Activated CD8-positive, alpha-beta memory T cell treated with anti-CD3 and anti-CD28 coated beads, Interleukin-2, amount 10 ng/mL, durations not matched to agents 7 days and 5 days (primary cell): ENCODE results near the gene TMPRSS11D. TPM values are rescaled to one million over a fixed set of nuclear protein-coding genes. Genes with fewer than 3 reads are reported as not detected.
A peak's percentile ranks its signal among the peaks of the same experiment; 100 is the strongest.

Source experiments
- ATAC-seq: fragments of 150-1000 bp; cut with Tn5 transposase; one replicate; pipeline ENCODE4 v1.10.0; 2021; ENCODE audit warnings: moderate library complexity
- CTCF ChIA-PET: fragments of 350-600 bp; sonication (Branson Sonifier 250); formaldehyde crosslinking; loops from one replicate; lab custom pipeline; 2021; ENCODE audit warnings: antibody characterized with exemption; lab: Charles Lee
- DNase-seq: peaks from one replicate; pipeline ENCODE4 v3.0.0-alpha.2; 2020
- H3K27ac Mint-ChIP-seq: one replicate; pipeline ENCODE4 v1.8.0; 2021; ENCODE audit warnings: mild to moderate bottlenecking, mixed read lengths
- H3K27me3 Mint-ChIP-seq: one replicate; pipeline ENCODE4 v1.8.0; 2021; ENCODE audit warnings: mixed read lengths
- H3K36me3 Mint-ChIP-seq: one replicate; pipeline ENCODE4 v1.8.0; 2021; ENCODE audit warnings: mild to moderate bottlenecking, mixed read lengths
- H3K4me1 Mint-ChIP-seq: one replicate; pipeline ENCODE4 v1.8.0; 2021; ENCODE audit warnings: mixed read lengths
- H3K4me3 Mint-ChIP-seq: one replicate; pipeline ENCODE4 v1.8.0; 2021; ENCODE audit warnings: mild to moderate bottlenecking, moderate library complexity, mixed read lengths
- H3K9me3 Mint-ChIP-seq: one replicate; pipeline ENCODE4 v1.8.0; 2022; ENCODE audit warnings: low read depth, mixed read lengths
- total RNA-seq, 2 experiments: library from RNA; stranded (reverse); gene quantifications; one replicate each; pipeline ENCODE4 v1.2.3, GENCODE V29; 2021

The TMPRSS11D gene
- total RNA-seq, 2 experiments from 2014 or later: not detected

DNA sequence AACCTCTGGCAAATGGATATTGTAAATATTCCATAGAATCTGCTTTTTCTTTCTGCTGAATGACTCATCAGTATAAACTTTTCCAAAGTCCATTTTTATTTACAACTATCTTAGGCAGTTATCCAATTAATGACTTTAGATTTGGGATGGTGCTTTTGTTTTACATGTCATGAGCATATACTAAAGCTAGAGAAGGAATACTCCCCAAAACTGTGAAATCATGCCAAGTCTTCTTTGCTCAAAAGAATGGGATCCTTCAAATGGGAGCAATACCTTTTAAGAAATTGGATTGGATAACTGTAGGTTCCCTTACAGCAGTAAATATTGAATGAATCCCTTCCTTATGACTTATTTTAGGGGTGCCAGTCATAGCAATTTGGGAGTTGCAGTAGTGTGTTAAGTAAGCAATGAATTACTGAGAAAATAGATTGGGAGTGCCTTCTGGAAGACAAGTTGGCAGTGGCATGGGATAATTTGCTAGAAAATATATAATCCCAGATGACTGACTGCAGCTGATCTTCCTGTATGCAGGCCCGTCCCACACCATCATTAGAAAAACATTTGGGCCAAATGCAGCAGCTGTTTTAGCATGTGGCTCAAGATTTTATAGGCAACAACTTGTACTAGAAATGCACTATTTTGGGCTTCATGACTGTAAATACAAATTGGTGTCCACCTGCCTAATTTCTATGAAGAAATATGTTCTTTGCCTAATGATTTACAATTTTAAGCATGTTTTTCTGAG is 2.8 kb downstream of the TMPRSS11D start:
- Mint-ChIP-seq H3K9me3 (no peaks in the 10 kb centered on the region), H3K27me3 (peaks cover 10% of the 10 kb centered on the region), H3K4me3 (no peak overlapping the region), H3K4me1 (no peaks in the 10 kb centered on the region), H3K36me3 (no peaks in the 10 kb centered on the region), H3K27ac (no peak overlapping the region)
- DNase-seq (no peak), ATAC-seq (no peak)
- CTCF ChIA-PET: no interaction called here

- no peaks in the 10 kb centered on the region for H3K36me3 Mint-ChIP-seq
- no peak overlapping the region for H3K4me3 Mint-ChIP-seq
- no peaks in the 10 kb centered on the region for H3K9me3 Mint-ChIP-seq
- H3K4me1 Mint-ChIP-seq: no peaks in the 10 kb centered on the region
- peaks cover 8% of the 10 kb centered on the region for H3K27me3 Mint-ChIP-seq
- no peak for DNase-seq
- CTCF ChIA-PET: interaction anchor here (0.7 to 1.8 kb wide), 2 partner anchors 10 to 233 kb away, joined by 3 read pairs; no protein-coding TSS in a partner anchor
- H3K27ac Mint-ChIP-seq: no peak overlapping the region
- no peak for ATAC-seq
Observed at GRCh38 chr4:67879486-67879885, 4.3 kb downstream of the TMPRSS11D start.

GRCh38 chr4:67877086-67877485 is 6.7 kb downstream of the TMPRSS11D start:
- no peaks in the 10 kb centered on the region for H3K4me1 Mint-ChIP-seq
- no peak for DNase-seq
- CTCF ChIA-PET: no interaction called here
- ATAC-seq: no peak
- H3K36me3 Mint-ChIP-seq: no peaks in the 10 kb centered on the region
- H3K27me3 Mint-ChIP-seq: peaks cover 11% of the 10 kb centered on the region
- H3K27ac Mint-ChIP-seq: no peak overlapping the region
- no peaks in the 10 kb centered on the region for H3K9me3 Mint-ChIP-seq
- no peak overlapping the region for H3K4me3 Mint-ChIP-seq

DNA sequence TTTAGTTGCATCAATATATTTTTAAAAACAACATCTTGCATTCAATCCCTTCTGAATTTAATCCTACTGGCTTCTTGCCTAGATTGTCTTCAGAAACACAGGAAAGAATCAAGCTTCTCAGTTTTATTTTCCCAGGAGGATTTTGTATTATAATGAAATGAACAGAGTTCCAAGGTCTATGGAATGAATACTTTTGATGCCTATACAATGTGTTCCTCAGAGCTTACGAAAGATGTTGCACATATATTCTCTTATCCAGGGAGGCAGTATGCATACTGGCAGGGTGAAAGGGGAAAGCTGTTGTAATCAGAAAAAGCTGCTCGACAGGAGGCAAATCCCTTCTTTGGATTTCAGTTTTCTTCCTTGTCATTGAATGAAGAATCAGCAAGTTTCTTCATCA is 8.8 kb downstream of the TMPRSS11D start:
- Mint-ChIP-seq H3K27ac (no peak overlapping the region), H3K36me3 (no peaks in the 10 kb centered on the region), H3K9me3 (no peaks in the 10 kb centered on the region), H3K4me1 (no peaks in the 10 kb centered on the region), H3K27me3 (peaks cover 8% of the 10 kb centered on the region), H3K4me3 (no peak overlapping the region)
- DNase-seq (no peak), ATAC-seq (no peak)
- CTCF ChIA-PET: no interaction called here

- no peak overlapping the region for H3K4me3 Mint-ChIP-seq
- peaks cover 8% of the 10 kb centered on the region for H3K27me3 Mint-ChIP-seq
- no peak overlapping the region for H3K27ac Mint-ChIP-seq
- no peaks in the 10 kb centered on the region for H3K4me1 Mint-ChIP-seq
- no peaks in the 10 kb centered on the region for H3K9me3 Mint-ChIP-seq
- no peaks in the 10 kb centered on the region for H3K36me3 Mint-ChIP-seq
- DNase-seq: no peak
- CTCF ChIA-PET: no interaction called here
- ATAC-seq: no peak
Observed at GRCh38 chr4:67873116-67873515, 10.7 kb downstream of the TMPRSS11D start.

DNA sequence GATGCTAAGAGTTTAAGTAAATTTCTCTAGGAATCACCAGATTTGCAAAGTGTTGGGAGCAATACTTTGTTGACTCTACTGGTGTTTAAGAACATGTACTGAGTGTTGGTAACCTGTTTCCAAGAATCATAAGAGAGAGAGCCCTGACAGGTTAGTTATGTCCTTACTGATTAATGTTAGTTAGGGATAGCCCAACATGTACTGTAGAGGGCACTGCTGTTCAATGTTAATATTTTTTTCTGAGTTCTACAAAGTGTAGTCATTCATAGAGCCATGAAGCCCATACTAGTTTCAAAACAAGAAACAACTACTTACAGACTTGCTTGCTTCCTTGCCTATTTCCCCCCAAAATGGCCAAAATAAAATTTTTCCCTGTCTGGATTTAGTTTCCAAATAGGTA is 11.9 kb downstream of the TMPRSS11D start:
- no peaks in the 10 kb centered on the region for H3K36me3 Mint-ChIP-seq
- H3K4me3 Mint-ChIP-seq: no peak overlapping the region
- DNase-seq (no peak), ATAC-seq (peak; percentile 64)
- H3K27me3 Mint-ChIP-seq: peaks cover 6% of the 10 kb centered on the region
- H3K9me3 Mint-ChIP-seq: no peaks in the 10 kb centered on the region
- CTCF ChIA-PET: no interaction called here
- H3K4me1 Mint-ChIP-seq: no peaks in the 10 kb centered on the region
- H3K27ac Mint-ChIP-seq: no peak overlapping the region

GRCh38 chr4:67869580-67870190 is 14.1 kb downstream of the TMPRSS11D start:
- Mint-ChIP-seq H3K36me3 (no peaks in the 10 kb centered on the region), H3K27ac (no peak overlapping the region), H3K4me1 (no peaks in the 10 kb centered on the region), H3K9me3 (no peaks in the 10 kb centered on the region), H3K4me3 (no peak overlapping the region), H3K27me3 (peaks cover 6% of the 10 kb centered on the region)
- ATAC-seq (no peak), DNase-seq (no peak)
- CTCF ChIA-PET: no interaction called here

GRCh38 chr4:67861513-67861912 is 22.3 kb downstream of the TMPRSS11D start:
- CTCF ChIA-PET: no interaction called here

GRCh38 chr4:67853336-67853735 is 30.5 kb downstream of the TMPRSS11D start:
- H3K27me3 Mint-ChIP-seq: peaks cover 19% of the 10 kb centered on the region
- no peak overlapping the region for H3K4me3 Mint-ChIP-seq
- no peaks in the 10 kb centered on the region for H3K9me3 Mint-ChIP-seq
- ATAC-seq: no peak
- DNase-seq: no peak
- no peaks in the 10 kb centered on the region for H3K4me1 Mint-ChIP-seq
- H3K36me3 Mint-ChIP-seq: no peaks in the 10 kb centered on the region
- no peak overlapping the region for H3K27ac Mint-ChIP-seq
- CTCF ChIA-PET: interaction anchor here (1.3 kb wide), 1 partner anchor 107 kb away, joined by 3 read pairs; no protein-coding TSS in a partner anchor

More at GRCh38 chr4:67861513-67861912, 22.3 kb downstream of the TMPRSS11D start:
- DNase-seq: no peak
- H3K27ac Mint-ChIP-seq: no peak overlapping the region
- H3K27me3 Mint-ChIP-seq: peaks cover 12% of the 10 kb centered on the region
- H3K4me1 Mint-ChIP-seq: no peaks in the 10 kb centered on the region
- no peaks in the 10 kb centered on the region for H3K36me3 Mint-ChIP-seq
- no peak for ATAC-seq
- H3K9me3 Mint-ChIP-seq: no peaks in the 10 kb centered on the region
- H3K4me3 Mint-ChIP-seq: no peak overlapping the region

DNA sequence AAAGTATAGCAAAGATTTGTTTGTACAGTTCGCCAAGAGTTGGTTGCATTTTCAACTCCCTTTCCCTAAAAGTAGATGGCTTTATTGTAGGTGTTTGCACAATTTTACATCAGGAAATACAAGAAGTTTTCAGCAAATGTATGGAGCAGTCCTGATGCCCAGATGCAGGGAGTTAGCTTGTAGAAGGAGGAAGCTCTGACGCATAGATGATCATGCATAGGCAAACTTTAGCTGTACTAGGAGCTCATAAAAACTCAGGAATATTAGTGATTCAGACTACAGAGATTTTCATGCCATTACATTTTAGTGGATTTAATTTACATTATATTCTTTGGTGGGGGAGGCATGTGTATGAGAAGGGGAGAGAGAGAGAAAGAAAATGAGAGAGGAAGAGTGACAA is 62.9 kb downstream of the TMPRSS11D start:
- peaks cover 3% of the 10 kb centered on the region for H3K9me3 Mint-ChIP-seq
- H3K4me3 Mint-ChIP-seq: no peak overlapping the region
- H3K27ac Mint-ChIP-seq: no peak overlapping the region
- CTCF ChIA-PET: no interaction called here
- H3K27me3 Mint-ChIP-seq: no peaks in the 10 kb centered on the region
- ATAC-seq: no peak
- H3K4me1 Mint-ChIP-seq: no peaks in the 10 kb centered on the region
- H3K36me3 Mint-ChIP-seq: no peaks in the 10 kb centered on the region
- DNase-seq: no peak

DNA sequence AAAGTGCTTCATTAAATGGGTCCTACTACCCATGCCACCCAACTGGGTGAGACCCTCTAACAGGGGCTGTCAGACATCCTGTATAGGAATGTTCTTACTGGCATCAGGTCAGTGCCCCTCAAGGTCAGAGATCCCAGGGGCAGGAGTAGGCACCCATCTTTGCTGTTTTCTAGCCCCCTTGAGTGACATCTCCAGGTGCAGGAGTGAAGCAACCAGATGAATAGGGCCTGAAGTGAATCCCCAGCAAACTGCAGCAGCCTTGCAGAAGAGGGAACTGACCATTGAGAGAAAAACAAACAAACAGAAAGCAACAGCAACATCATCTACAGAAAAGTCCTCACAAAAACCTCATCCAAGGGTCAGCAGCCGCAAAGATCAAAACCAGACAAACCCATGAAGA is 73.8 kb downstream of the TMPRSS11D start:
- Mint-ChIP-seq H3K27ac (no peak overlapping the region), H3K4me1 (no peaks in the 10 kb centered on the region), H3K4me3 (no peak overlapping the region), H3K27me3 (no peaks in the 10 kb centered on the region), H3K36me3 (no peaks in the 10 kb centered on the region), H3K9me3 (peaks cover 2% of the 10 kb centered on the region)
- ATAC-seq (no peak), DNase-seq (no peak)
- CTCF ChIA-PET: no interaction called here

GRCh38 chr4:67809502-67809901 is 74.3 kb downstream of the TMPRSS11D start:
- no peaks in the 10 kb centered on the region for H3K36me3 Mint-ChIP-seq
- DNase-seq (no peak), ATAC-seq (no peak)
- H3K4me1 Mint-ChIP-seq: no peaks in the 10 kb centered on the region
- CTCF ChIA-PET: no interaction called here
- no peak overlapping the region for H3K27ac Mint-ChIP-seq
- no peaks in the 10 kb centered on the region for H3K27me3 Mint-ChIP-seq
- no peak overlapping the region for H3K4me3 Mint-ChIP-seq
- H3K9me3 Mint-ChIP-seq: peaks cover 2% of the 10 kb centered on the region

- no peaks in the 10 kb centered on the region for H3K9me3 Mint-ChIP-seq
- no peaks in the 10 kb centered on the region for H3K4me1 Mint-ChIP-seq
- CTCF ChIA-PET: no interaction called here
- H3K27me3 Mint-ChIP-seq: no peaks in the 10 kb centered on the region
- no peaks in the 10 kb centered on the region for H3K36me3 Mint-ChIP-seq
- H3K27ac Mint-ChIP-seq: no peak overlapping the region
- no peak for DNase-seq
- no peak overlapping the region for H3K4me3 Mint-ChIP-seq
- ATAC-seq: no peak
Observed at GRCh38 chr4:67796810-67797209, 87.0 kb downstream of the TMPRSS11D start.

DNA sequence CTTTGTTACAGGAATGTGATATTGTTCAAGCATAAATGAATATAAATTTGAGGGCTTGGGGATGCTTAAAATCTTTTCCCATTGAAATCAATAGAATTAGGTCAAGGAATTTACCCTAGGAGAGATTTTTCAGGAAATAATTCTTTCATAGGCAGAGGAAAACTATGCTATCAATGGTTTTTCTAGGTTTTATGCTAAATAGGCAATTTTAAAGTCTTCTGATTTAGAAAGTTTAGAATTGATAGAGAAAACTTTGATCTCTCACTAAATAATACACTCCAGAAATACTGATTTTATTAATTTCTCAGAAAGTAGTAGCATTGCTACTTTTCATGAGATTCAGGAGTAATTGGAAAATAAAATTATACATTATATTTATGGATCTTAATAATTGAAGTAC is 93.1 kb downstream of the TMPRSS11D start:
- H3K36me3 Mint-ChIP-seq: no peaks in the 10 kb centered on the region
- H3K27ac Mint-ChIP-seq: no peak overlapping the region
- H3K27me3 Mint-ChIP-seq: no peaks in the 10 kb centered on the region
- H3K9me3 Mint-ChIP-seq: no peaks in the 10 kb centered on the region
- no peaks in the 10 kb centered on the region for H3K4me1 Mint-ChIP-seq
- no peak for DNase-seq
- H3K4me3 Mint-ChIP-seq: no peak overlapping the region
- no peak for ATAC-seq
- CTCF ChIA-PET: no interaction called here
